Activated CD4-positive, alpha-beta T cell treated with anti-CD3 and anti-CD28 coated beads, Interleukin-2, amount 10 ng/mL, durations not matched to agents 24 days and 14 days (primary cell): ENCODE measurements around the gene CD79A. TPM values are rescaled to one million over a fixed set of nuclear protein-coding genes. Genes with fewer than 3 reads are reported as not detected.
"Not testable (repeated sequence)": the region's sequence is repeated elsewhere in the genome, so short reads cannot be mapped to it uniquely, and the experiment has no call there.

Experiments
- DNase-seq: peaks from one replicate; pipeline ENCODE4 v3.0.0; 2022
- H3K27ac Mint-ChIP-seq: one replicate; pipeline ENCODE4 v1.8.0; 2022; ENCODE audit warnings: mild to moderate bottlenecking, mixed read lengths
- H3K27me3 Mint-ChIP-seq: one replicate; pipeline ENCODE4 v1.8.0; 2022; ENCODE audit warnings: mixed read lengths
- H3K36me3 Mint-ChIP-seq: one replicate; pipeline ENCODE4 v1.8.0; 2022; ENCODE audit warnings: low read depth, mild to moderate bottlenecking, mixed read lengths
- H3K4me1 Mint-ChIP-seq: one replicate; pipeline ENCODE4 v1.8.0; 2021; ENCODE audit warnings: mixed read lengths
- H3K4me3 Mint-ChIP-seq: one replicate; pipeline ENCODE4 v1.8.0; 2022; ENCODE audit warnings: mild to moderate bottlenecking, moderate library complexity, mixed read lengths
- H3K9me3 Mint-ChIP-seq: one replicate; pipeline ENCODE4 v1.8.0; 2021; ENCODE audit warnings: mixed read lengths
- intact Hi-C: fragments of 100-400 bp; cut with micrococcal nuclease; formaldehyde crosslinking; loops from one replicate; pipeline ENCODE4 v1.15.1; 2023
- total RNA-seq: library from RNA; stranded (reverse); gene quantifications from 2 replicates; pipeline ENCODE4 v1.2.3, GENCODE V29; 2022

CD79A gene
- total RNA-seq, 1 donor from 2014 or later, result 2.6 TPM

DNA sequence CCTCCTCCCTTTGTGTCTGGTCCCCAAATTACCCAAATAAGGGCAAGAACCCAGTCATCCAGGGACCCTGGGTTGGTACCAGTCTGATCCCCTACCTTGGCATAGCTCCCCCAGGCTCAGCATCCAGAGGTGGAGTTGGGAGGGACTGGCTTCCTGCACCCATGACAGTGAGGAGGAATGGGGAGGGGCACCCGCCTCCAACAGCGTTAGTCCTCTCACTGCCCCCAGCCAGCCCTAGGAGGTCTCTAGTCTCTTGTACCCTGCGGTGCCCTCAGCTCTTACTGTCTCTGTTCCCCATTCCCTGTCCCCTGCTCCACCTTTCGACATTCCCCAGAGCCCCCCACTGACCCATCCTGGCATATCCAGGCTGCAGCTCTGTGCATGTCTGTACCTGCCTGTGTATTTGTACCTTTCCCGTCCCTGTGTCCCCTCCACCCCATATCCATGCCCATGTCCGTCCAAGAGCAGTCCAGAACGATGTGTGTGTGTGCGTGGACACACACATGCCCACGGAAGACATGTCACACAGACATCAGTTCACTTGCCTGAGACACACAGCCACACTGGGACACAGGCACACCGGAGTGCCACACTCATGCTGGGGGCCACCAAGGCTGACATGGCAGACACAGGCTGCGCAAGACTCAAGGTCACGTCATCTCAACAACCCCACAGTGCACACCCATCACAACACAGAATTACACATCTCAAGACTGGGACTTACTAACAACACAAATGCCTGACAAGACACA lies 33.3 kb downstream of the CD79A start:
- peak; percentile 61 for DNase-seq
- Mint-ChIP-seq H3K4me3 (no peak overlapping the region), H3K27me3 (peaks cover 31% of the 10 kb centered on the region), H3K36me3 (peaks cover 39% of the 10 kb centered on the region), H3K27ac (no peak overlapping the region), H3K9me3 (no peaks in the 10 kb centered on the region), H3K4me1 (peaks cover 31% of the 10 kb centered on the region)
- intact Hi-C loops, result no loop called here

- intact Hi-C loops, result no loop called here
- Mint-ChIP-seq H3K27ac (no peak overlapping the region), H3K36me3 (peaks cover 32% of the 10 kb centered on the region), H3K27me3 (peaks cover 31% of the 10 kb centered on the region), H3K4me1 (peaks cover 26% of the 10 kb centered on the region), H3K9me3 (no peaks in the 10 kb centered on the region), H3K4me3 (no peak overlapping the region)
- peak; percentile 68 for DNase-seq
Observed at GRCh38 chr19:41910992-41911888, 34.2 kb downstream of the CD79A start.

GRCh38 chr19:41911889-41912731 lies 35.0 kb downstream of the CD79A start:
- Mint-ChIP-seq H3K27me3 (peaks cover 31% of the 10 kb centered on the region), H3K4me1 (peaks cover 22% of the 10 kb centered on the region), H3K36me3 (peaks cover 25% of the 10 kb centered on the region), H3K27ac (no peak overlapping the region), H3K9me3 (no peaks in the 10 kb centered on the region), H3K4me3 (no peak overlapping the region)
- intact Hi-C loops, result no loop called here
- peak; percentile 69 for DNase-seq

- peaks cover 21% of the 10 kb centered on the region for H3K36me3 Mint-ChIP-seq
- peak; percentile 69 for DNase-seq
- H3K27ac Mint-ChIP-seq, result no peak overlapping the region
- H3K9me3 Mint-ChIP-seq, result no peaks in the 10 kb centered on the region
- peaks cover 31% of the 10 kb centered on the region for H3K27me3 Mint-ChIP-seq
- no peak overlapping the region for H3K4me3 Mint-ChIP-seq
- H3K4me1 Mint-ChIP-seq, result peaks cover 22% of the 10 kb centered on the region
- intact Hi-C loops, result no loop called here
Observed at GRCh38 chr19:41912899-41913537, 35.9 kb downstream of the CD79A start.

DNA sequence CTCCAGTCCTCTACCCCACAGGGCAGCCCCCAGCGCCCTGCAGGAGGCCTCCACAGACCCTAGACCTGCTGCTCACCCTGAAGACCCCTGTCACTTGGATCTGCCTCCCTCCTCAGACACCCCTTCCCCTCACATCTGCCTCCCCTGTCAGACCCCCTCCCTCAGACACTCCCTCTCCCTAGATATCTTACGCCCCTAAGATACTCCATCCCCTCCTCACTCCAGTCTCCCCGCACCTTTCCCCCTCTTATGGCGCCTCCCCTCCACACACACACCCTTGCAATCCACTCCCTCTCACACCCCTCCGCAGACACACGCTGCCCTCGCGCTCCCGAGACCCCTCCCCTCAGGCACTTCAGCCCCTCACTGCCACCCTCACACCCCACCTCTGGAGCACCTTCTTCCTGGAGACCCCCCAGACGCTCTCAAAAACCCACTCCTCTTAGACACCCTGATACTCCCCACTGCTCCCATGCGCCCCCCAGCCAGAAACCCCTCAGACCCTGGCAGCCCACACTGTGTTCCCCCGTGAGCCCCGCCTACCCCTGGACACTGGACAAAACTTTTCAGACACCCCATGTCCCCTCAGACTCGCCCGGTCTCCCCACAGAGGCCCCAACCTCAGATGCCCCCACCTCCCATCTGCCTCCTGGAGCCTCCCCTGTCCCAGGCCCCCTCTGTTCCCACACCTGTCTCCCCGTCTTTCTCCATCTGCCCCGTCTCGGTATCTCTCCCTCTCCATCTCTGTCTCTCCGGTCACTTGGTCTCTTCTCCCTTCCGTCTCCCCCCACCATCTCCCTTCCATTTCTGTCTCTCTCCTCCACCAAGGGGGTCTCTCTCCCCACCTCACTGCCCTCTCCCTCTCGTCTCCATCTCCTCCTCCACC lies 36.7 kb downstream of the CD79A start:
- peak; percentile 63 for DNase-seq
- Mint-ChIP-seq H3K27ac (no peak overlapping the region), H3K27me3 (peaks cover 31% of the 10 kb centered on the region), H3K4me1 (peaks cover 22% of the 10 kb centered on the region), H3K36me3 (peaks cover 20% of the 10 kb centered on the region), H3K4me3 (no peak overlapping the region), H3K9me3 (no peaks in the 10 kb centered on the region)
- intact Hi-C loops, result no loop called here

GRCh38 chr19:41914424-41914834 lies 37.4 kb downstream of the CD79A start:
- Mint-ChIP-seq H3K36me3 (peaks cover 14% of the 10 kb centered on the region), H3K4me1 (peaks cover 22% of the 10 kb centered on the region), H3K27me3 (peaks cover 31% of the 10 kb centered on the region)
- DNase-seq, H3K9me3 Mint-ChIP-seq, intact Hi-C loops, H3K4me3 Mint-ChIP-seq, H3K27ac Mint-ChIP-seq: not testable (repeated sequence)

- H3K9me3 Mint-ChIP-seq, result no peaks in the 10 kb centered on the region
- peaks cover 31% of the 10 kb centered on the region for H3K27me3 Mint-ChIP-seq
- H3K27ac Mint-ChIP-seq, result no peak overlapping the region
- intact Hi-C loops, result no loop called here
- H3K36me3 Mint-ChIP-seq, result peaks cover 14% of the 10 kb centered on the region
- no peak overlapping the region for H3K4me3 Mint-ChIP-seq
- H3K4me1 Mint-ChIP-seq, result peaks cover 22% of the 10 kb centered on the region
- peak; percentile 69 for DNase-seq
Observed at GRCh38 chr19:41915021-41915775, 38.1 kb downstream of the CD79A start.

GRCh38 chr19:41915776-41916414 lies 38.8 kb downstream of the CD79A start:
- H3K36me3 Mint-ChIP-seq, result peaks cover 9% of the 10 kb centered on the region
- intact Hi-C loops, result no loop called here
- no peak overlapping the region for H3K27ac Mint-ChIP-seq
- DNase-seq, result no peak
- no peaks in the 10 kb centered on the region for H3K9me3 Mint-ChIP-seq
- peaks cover 29% of the 10 kb centered on the region for H3K27me3 Mint-ChIP-seq
- H3K4me3 Mint-ChIP-seq, result no peak overlapping the region
- H3K4me1 Mint-ChIP-seq, result peaks cover 15% of the 10 kb centered on the region

DNA sequence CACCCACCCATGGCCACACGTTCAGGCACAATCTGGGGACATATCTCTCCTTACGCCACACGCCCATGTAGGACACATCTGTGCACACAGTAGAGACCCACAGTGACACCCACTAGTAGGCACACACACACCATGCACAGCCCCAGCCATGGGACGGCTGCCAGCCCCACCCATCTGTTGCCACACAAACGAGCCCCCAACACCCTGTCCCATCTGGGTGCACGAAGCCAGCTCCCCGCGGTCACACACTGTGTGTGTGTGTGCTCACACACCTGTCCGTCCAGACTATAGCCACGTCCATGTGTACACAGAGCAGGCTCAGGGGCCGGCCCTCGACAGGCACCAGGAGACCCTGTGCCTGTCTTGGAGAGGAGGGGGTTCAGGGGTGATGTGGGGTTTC lies 40.6 kb downstream of the CD79A start:
- intact Hi-C loops, result no loop called here
- peaks cover 15% of the 10 kb centered on the region for H3K4me1 Mint-ChIP-seq
- no peak for DNase-seq
- no peaks in the 10 kb centered on the region for H3K9me3 Mint-ChIP-seq
- peaks cover 25% of the 10 kb centered on the region for H3K27me3 Mint-ChIP-seq
- H3K36me3 Mint-ChIP-seq, result no peaks in the 10 kb centered on the region
- no peak overlapping the region for H3K27ac Mint-ChIP-seq
- H3K4me3 Mint-ChIP-seq, result no peak overlapping the region

DNA sequence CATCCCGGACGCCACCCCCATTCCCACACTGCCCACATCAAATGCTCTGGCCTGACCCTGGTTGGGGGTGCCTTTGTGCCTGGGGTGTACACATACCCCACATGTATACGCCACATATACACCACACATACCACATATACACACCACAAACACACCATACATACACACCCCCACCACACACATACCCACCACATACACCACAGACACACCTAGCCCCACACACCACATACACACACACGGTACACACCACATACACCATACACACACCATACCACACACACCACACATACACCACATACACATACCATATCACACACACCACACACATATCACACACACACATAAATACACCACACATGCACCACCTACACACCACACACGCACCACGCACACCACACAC lies 41.0 kb downstream of the CD79A start:
- no peaks in the 10 kb centered on the region for H3K36me3 Mint-ChIP-seq
- no peak overlapping the region for H3K4me3 Mint-ChIP-seq
- H3K27me3 Mint-ChIP-seq, result peaks cover 23% of the 10 kb centered on the region
- DNase-seq, result no peak
- no peaks in the 10 kb centered on the region for H3K9me3 Mint-ChIP-seq
- peaks cover 16% of the 10 kb centered on the region for H3K4me1 Mint-ChIP-seq
- intact Hi-C loops, result no loop called here
- no peak overlapping the region for H3K27ac Mint-ChIP-seq

- Mint-ChIP-seq H3K4me3 (no peak overlapping the region), H3K36me3 (peaks cover 3% of the 10 kb centered on the region), H3K4me1 (peaks cover 16% of the 10 kb centered on the region), H3K9me3 (no peaks in the 10 kb centered on the region), H3K27me3 (peaks cover 20% of the 10 kb centered on the region), H3K27ac (no peak overlapping the region)
- intact Hi-C loops, result no loop called here
- no peak for DNase-seq
Observed at GRCh38 chr19:41918653-41919244, 41.7 kb downstream of the CD79A start.
